Measurements from ENCODE around the gene FGG. TPM values are rescaled to one million over a fixed set of nuclear protein-coding genes. Genes with fewer than 3 reads are reported as not detected.

The FGG gene
- total and polyA plus RNA-seq, 2 donors (not counting 1 experiment from before 2014, with no cell fraction given): not detected

DNA sequence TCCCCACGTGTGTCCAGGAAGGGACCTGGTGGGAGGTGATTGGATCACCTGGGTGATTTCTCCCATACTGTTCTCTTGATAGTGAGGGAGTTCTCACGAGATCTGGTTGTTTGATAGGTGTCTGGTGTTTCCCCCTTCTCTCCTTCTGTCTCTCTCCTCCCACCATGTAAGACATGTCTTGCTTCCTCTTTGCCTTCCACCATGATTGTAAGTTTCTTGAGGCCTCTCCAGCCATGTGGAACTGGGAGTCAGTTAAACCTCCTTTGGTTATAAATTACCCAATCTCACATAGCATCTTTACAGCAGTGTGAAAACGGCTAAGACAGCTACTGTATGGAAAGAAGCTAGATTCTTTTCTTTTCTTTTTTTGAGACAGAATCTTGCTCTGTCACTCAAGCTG is 21.6 kb upstream of the FGG start:
- Mint-ChIP-seq H3K27me3 (peaks cover 35% of the 10 kb centered on the region), H3K4me1 (no peaks in the 10 kb centered on the region), H3K9me3 (ENCODE audit: insufficient read depth) (peaks cover 4% of the 10 kb centered on the region), H3K4me3 (no peak overlapping the region), H3K27ac (no peak overlapping the region)
- Histone ChIP-seq H3K27ac (ENCODE audit: low read length in 2 of 2) (no peak overlapping the region), H3K4me3 (ENCODE audit: control extremely low read depth in 1 of 5, extremely low read depth in 1 of 5, insufficient read depth in 1 of 5, low read depth in 2 of 5, low read length in 4 of 5) (no peak overlapping the region), H3K36me3 (replicated peaks in 1 of 2; ENCODE audit: control extremely low read depth in 1 of 2, control insufficient read depth in 1 of 2, extremely low read depth in 1 of 2, insufficient read depth in 2 of 2, low read length in 1 of 2) (no peaks in the 10 kb centered on the region), H3K27me3 (replicated peaks in 1 of 4; ENCODE audit: control extremely low read depth in 1 of 4, control insufficient read depth in 3 of 4, insufficient read depth in 4 of 4, low read length in 3 of 4) (peaks cover 0 to 27% (median 13%) of the 10 kb centered on the region in 4 experiments), H3K79me2 (ENCODE audit: control insufficient read depth, insufficient read depth, low read length) (no peaks in the 10 kb centered on the region), H3K4me1 (ENCODE audit: control insufficient read depth in 2 of 2, insufficient read depth in 2 of 2, low read length in 2 of 2) (no peaks in the 10 kb centered on the region), H3K9me3 (ENCODE audit: control extremely low read depth in 1 of 3, control insufficient read depth in 2 of 3, insufficient read depth in 1 of 3, low read length in 2 of 3) (peaks cover 0 to 1% (median 0%) of the 10 kb centered on the region in 3 donors), H3K4me2 (replicated peaks; ENCODE audit: low read depth, low read length, poor library complexity, severe bottlenecking) (no peak overlapping the region), H3K9ac (ENCODE audit: low read length) (no peak overlapping the region), H4K20me1 (ENCODE audit: control insufficient read depth, insufficient read depth, low read length, poor library complexity, severe bottlenecking) (no peaks in the 10 kb centered on the region), H2AFZ (ENCODE audit: insufficient read depth, low read depth, low read length, poor library complexity, severe bottlenecking) (no peak overlapping the region)
- CTCF ChIA-PET: no interaction called here
- ATAC-seq (ENCODE audit: low read depth) (no peak), DNase-seq (no peak)
- WGBS (ENCODE audit: insufficient coverage): no CpG with 5 or more reads among the region's 3 CpGs
- intact Hi-C loops (cut with micrococcal nuclease): no loop called here
- POLR2A ChIA-PET: no interaction called here
- TF ChIP-seq EZH2 (IDR thresholded peaks at IDR 0.05; ENCODE audit: borderline replicate concordance, insufficient read depth, low read depth, low read length, poor library complexity, severe bottlenecking): no peak
- TF ChIP-seq, protein P1, sequence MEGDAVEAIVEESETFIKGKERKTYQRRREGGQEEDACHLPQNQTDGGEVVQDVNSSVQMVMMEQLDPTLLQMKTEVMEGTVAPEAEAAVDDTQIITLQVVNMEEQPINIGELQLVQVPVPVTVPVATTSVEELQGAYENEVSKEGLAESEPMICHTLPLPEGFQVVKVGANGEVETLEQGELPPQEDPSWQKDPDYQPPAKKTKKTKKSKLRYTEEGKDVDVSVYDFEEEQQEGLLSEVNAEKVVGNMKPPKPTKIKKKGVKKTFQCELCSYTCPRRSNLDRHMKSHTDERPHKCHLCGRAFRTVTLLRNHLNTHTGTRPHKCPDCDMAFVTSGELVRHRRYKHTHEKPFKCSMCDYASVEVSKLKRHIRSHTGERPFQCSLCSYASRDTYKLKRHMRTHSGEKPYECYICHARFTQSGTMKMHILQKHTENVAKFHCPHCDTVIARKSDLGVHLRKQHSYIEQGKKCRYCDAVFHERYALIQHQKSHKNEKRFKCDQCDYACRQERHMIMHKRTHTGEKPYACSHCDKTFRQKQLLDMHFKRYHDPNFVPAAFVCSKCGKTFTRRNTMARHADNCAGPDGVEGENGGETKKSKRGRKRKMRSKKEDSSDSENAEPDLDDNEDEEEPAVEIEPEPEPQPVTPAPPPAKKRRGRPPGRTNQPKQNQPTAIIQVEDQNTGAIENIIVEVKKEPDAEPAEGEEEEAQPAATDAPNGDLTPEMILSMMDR (IDR thresholded peaks at IDR 0.05): no peak

DNA sequence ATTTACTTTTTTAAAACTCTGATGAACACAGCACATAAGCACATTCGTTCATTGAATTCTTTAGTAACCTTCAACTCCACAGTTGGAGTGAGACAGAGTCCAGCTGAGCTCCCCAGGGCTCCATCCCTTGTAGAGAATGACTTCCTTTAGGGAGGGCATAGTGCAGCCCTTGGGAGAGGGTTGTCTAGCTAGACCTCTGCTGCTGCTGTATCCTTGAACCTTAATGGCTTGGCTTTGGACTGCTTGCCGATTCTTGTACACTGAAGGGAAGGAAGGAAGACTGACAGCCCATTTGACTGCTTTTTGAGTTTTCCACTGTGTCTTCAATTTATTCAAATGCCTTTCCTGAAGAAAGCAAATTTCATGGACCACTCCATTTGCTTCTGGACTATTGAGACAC is 19.4 kb upstream of the FGG start:
- H3K27me3 ChIP-seq (replicated peaks in 1 of 4; ENCODE audit: control extremely low read depth in 1 of 4, control insufficient read depth in 3 of 4, insufficient read depth in 4 of 4, low read length in 3 of 4): peaks cover 0 to 43% (median 25%) of the 10 kb centered on the region in 4 experiments
- H3K27me3 Mint-ChIP-seq: peaks cover 32% of the 10 kb centered on the region
- intact Hi-C loops (cut with micrococcal nuclease): no loop called here
- H2AFZ ChIP-seq (ENCODE audit: insufficient read depth, low read depth, low read length, poor library complexity, severe bottlenecking): no peak overlapping the region
- DNase-seq: no peak
- POLR2A ChIA-PET: no interaction called here
- H3K79me2 ChIP-seq (ENCODE audit: control insufficient read depth, insufficient read depth, low read length): no peaks in the 10 kb centered on the region
- peaks cover 0 to 1% (median 0%) of the 10 kb centered on the region in 3 donors for H3K9me3 ChIP-seq (ENCODE audit: control extremely low read depth in 1 of 3, control insufficient read depth in 2 of 3, insufficient read depth in 1 of 3, low read length in 2 of 3)
- no peak overlapping the region for H3K4me3 Mint-ChIP-seq
- peaks cover 5 to 8% of the 10 kb centered on the region in 2 donors for H3K4me1 ChIP-seq (ENCODE audit: control insufficient read depth in 2 of 2, insufficient read depth in 2 of 2, low read length in 2 of 2)
- CTCF ChIA-PET: no interaction called here
- no peak for ATAC-seq (ENCODE audit: low read depth)
- no peak overlapping the region for H3K4me3 ChIP-seq (ENCODE audit: control extremely low read depth in 1 of 5, extremely low read depth in 1 of 5, insufficient read depth in 1 of 5, low read depth in 2 of 5, low read length in 4 of 5)
- H3K9me3 Mint-ChIP-seq (ENCODE audit: insufficient read depth): peaks cover 4% of the 10 kb centered on the region
- H3K27ac ChIP-seq (ENCODE audit: low read length in 2 of 2): no peak overlapping the region
- 90% methylated on average over 1 of the region's 2 CpGs for WGBS (ENCODE audit: insufficient coverage)
- no peak overlapping the region for H3K9ac ChIP-seq (ENCODE audit: low read length)
- no peaks in the 10 kb centered on the region for H4K20me1 ChIP-seq (ENCODE audit: control insufficient read depth, insufficient read depth, low read length, poor library complexity, severe bottlenecking)
- no peak overlapping the region for H3K4me2 ChIP-seq (replicated peaks; ENCODE audit: low read depth, low read length, poor library complexity, severe bottlenecking)
- no peak for TF ChIP-seq EZH2 (IDR thresholded peaks at IDR 0.05; ENCODE audit: borderline replicate concordance, insufficient read depth, low read depth, low read length, poor library complexity, severe bottlenecking)
- TF ChIP-seq, protein P1 (IDR thresholded peaks at IDR 0.05): no peak
- H3K27ac Mint-ChIP-seq: no peak overlapping the region
- H3K36me3 ChIP-seq (replicated peaks in 1 of 2; ENCODE audit: control extremely low read depth in 1 of 2, control insufficient read depth in 1 of 2, extremely low read depth in 1 of 2, insufficient read depth in 2 of 2, low read length in 1 of 2): no peaks in the 10 kb centered on the region
- no peaks in the 10 kb centered on the region for H3K4me1 Mint-ChIP-seq

Data from B cell (primary cell).